ENCODE data around the gene MTA1. TPM values are rescaled to one million over a fixed set of nuclear protein-coding genes. Genes with fewer than 3 reads are reported as not detected.

MTA1 gene
- total and polyA plus RNA-seq, 11 donors = 71.8 to 191 (median 109) TPM

- H3K4me3 ChIP-seq = peak overlapping the region; percentile 24 to 86 (median 72)
- no peaks in the 10 kb centered on the region for H3K9me3 ChIP-seq
- WGBS, 4 donors = 1 to 3% (median 2%) methylated on average over 40 to 53 of the region's 53 CpGs
- ATAC-seq (peak in 2 of 4 donors; percentile 0 to 6), DNase-seq (peak; percentile 64 to 89 (median 67))
- H3K4me1 ChIP-seq = peaks cover 10 to 66% (median 43%) of the 10 kb centered on the region in 12 donors
- intact Hi-C loops (cut with DNase I) = loop anchor here in 5 of 10 donors (2.0 to 5.0 kb wide), 6 partner anchors 36 to 189 kb away; partner anchors contain the start of genes BRF1 (in 1 of the 5), PACS2 (in 1 of the 5) and TMEM121 (in 1 of the 5)
- TF ChIP-seq CTCF (IDR thresholded peaks at IDR 0.05) = no peak
- no peak for TF ChIP-seq POLR2A (IDR thresholded peaks at IDR 0.05)
- peak overlapping the region; percentile 51 to 100 (median 90) for H3K27ac ChIP-seq
- peaks cover 0 to 9% (median 0%) of the 10 kb centered on the region in 9 donors for H3K36me3 ChIP-seq
- H3K27me3 ChIP-seq = no peaks in the 10 kb centered on the region
These were observed 71.8 kb downstream of the MTA1 start for GRCh38 chr14:105491366-105491973.

GRCh38 chr14:105492031-105492970, 72.7 kb downstream of the MTA1 start:
- ATAC-seq (no peak), DNase-seq (peak in 4 of 5 donors; percentile 43 to 76 (median 50))
- Histone ChIP-seq H3K27me3 (no peaks in the 10 kb centered on the region), H3K4me1 (peaks cover 9 to 58% (median 38%) of the 10 kb centered on the region in 12 donors), H3K36me3 (peaks cover 0 to 9% (median 0%) of the 10 kb centered on the region in 9 donors), H3K9me3 (no peaks in the 10 kb centered on the region), H3K4me3 (peak overlapping the region in 5 of 12 donors; percentile 66 to 86 (median 84)), H3K27ac (peak overlapping the region in 3 of 12 donors; percentile 92 to 94 (median 93))
- 72 to 84% (median 76%) methylated on average over 17 to 24 of the region's 24 CpGs for WGBS, 4 donors
- intact Hi-C loops (cut with DNase I) = loop anchor here in 4 of 10 donors (5.0 kb wide), 4 partner anchors 35 to 190 kb away; partner anchors contain the start of genes BRF1 (in 1 of the 4), PACS2 (in 1 of the 4) and TMEM121 (in 1 of the 4)
- TF ChIP-seq POLR2A (IDR thresholded peaks at IDR 0.05) (no peak), CTCF (IDR thresholded peaks at IDR 0.05) (no peak)

GRCh38 chr14:105492971-105493871, 73.6 kb downstream of the MTA1 start:
- H3K4me3 ChIP-seq = no peak overlapping the region
- no peak overlapping the region for H3K27ac ChIP-seq
- H3K4me1 ChIP-seq = peaks cover 9 to 49% (median 30%) of the 10 kb centered on the region in 12 donors
- 87 to 92% (median 90%) methylated on average over 9 to 20 of the region's 20 CpGs for WGBS, 4 donors
- H3K9me3 ChIP-seq = no peaks in the 10 kb centered on the region
- intact Hi-C loops (cut with DNase I) = loop anchor here in 4 of 10 donors (5.0 kb wide), 4 partner anchors 34 to 191 kb away; partner anchors contain the start of genes BRF1 (in 1 of the 4), PACS2 (in 1 of the 4) and TMEM121 (in 1 of the 4)
- peak in 2 of 5 donors; percentile 28 to 62 for DNase-seq
- no peak for ATAC-seq
- no peaks in the 10 kb centered on the region for H3K27me3 ChIP-seq
- no peak for TF ChIP-seq CTCF (IDR thresholded peaks at IDR 0.05)
- no peak for TF ChIP-seq POLR2A (IDR thresholded peaks at IDR 0.05)
- H3K36me3 ChIP-seq = peaks cover 0 to 9% (median 0%) of the 10 kb centered on the region in 9 donors

Data from heart left ventricle (tissue), 16 donors.